HPDE6-E6E7 (cell line): ENCODE results near the gene ZNF263.
A peak's percentile ranks its signal among the peaks of the same experiment; 100 is the strongest.

Experiments
- DNase-seq: peaks from one replicate; pipeline ENCODE4 v3.0.0; 2011; ENCODE audit warnings: missing footprints; ENCODE audit errors: extremely low spot score

The ZNF263 gene

GRCh38 chr16:3282730-3283542 lies at the start of gene ZNF263:
ZNF263 (plus strand) TSS chr16:3283491; CDS start chr16:3283819, 328 bp downstream.
- peak; percentile 93 for DNase-seq

- no peak for DNase-seq
Measured at GRCh38 chr16:3234543-3234856, 48.8 kb upstream of the ZNF263 start.

GRCh38 chr16:3234857-3235561 lies 48.3 kb upstream of the ZNF263 start, which contains the start of gene ZNF200:
ZNF200 (minus strand) TSS chr16:3235158; CDS start chr16:3233755, 1,403 bp downstream.
- peak; percentile 92 for DNase-seq

GRCh38 chr16:3235856-3236669 lies 47.2 kb upstream of the ZNF263 start:
- no peak for DNase-seq

GRCh38 chr16:3241761-3242160 lies 41.5 kb upstream of the ZNF263 start:
- DNase-seq = no peak

- peak; percentile 93 for DNase-seq
Measured at GRCh38 chr16:3242709-3243108, 40.6 kb upstream of the ZNF263 start.

GRCh38 chr16:3243882-3244281 lies 39.4 kb upstream of the ZNF263 start:
- DNase-seq = no peak

GRCh38 chr16:3246002-3246401 lies 37.3 kb upstream of the ZNF263 start:
- DNase-seq = no peak

- no peak for DNase-seq
Measured at GRCh38 chr16:3246876-3247275, 36.4 kb upstream of the ZNF263 start.

GRCh38 chr16:3248596-3248995 lies 34.7 kb upstream of the ZNF263 start:
- DNase-seq = no peak

- no peak for DNase-seq
Measured at GRCh38 chr16:3249020-3249419, 34.3 kb upstream of the ZNF263 start.

- no peak for DNase-seq
Measured at GRCh38 chr16:3249451-3249850, 33.8 kb upstream of the ZNF263 start.

GRCh38 chr16:3252967-3253366 lies 30.3 kb upstream of the ZNF263 start:
- no peak for DNase-seq

- no peak for DNase-seq
Measured at GRCh38 chr16:3254309-3254708, 29.0 kb upstream of the ZNF263 start.

- no peak for DNase-seq
Measured at GRCh38 chr16:3256146-3256865, 27.0 kb upstream of the ZNF263 start, which contains the start of gene MEFV. MEFV (minus strand) TSS chr16:3256633; CDS start chr16:3256587, 46 bp downstream.

GRCh38 chr16:3256866-3257465 lies 26.3 kb upstream of the ZNF263 start:
- DNase-seq = no peak

GRCh38 chr16:3259836-3260235 lies 23.5 kb upstream of the ZNF263 start:
- DNase-seq = no peak

- no peak for DNase-seq
Measured at GRCh38 chr16:3262517-3262916, 20.8 kb upstream of the ZNF263 start.

- DNase-seq = peak; percentile 98
Measured at GRCh38 chr16:3264137-3265036, 18.9 kb upstream of the ZNF263 start.
